ENCODE measurements around the gene MEGF8.

The MEGF8 gene

GRCh38 chr19:42422092-42422900 is 96.9 kb downstream of the MEGF8 start:
- DNase-seq, result no peak

DNA sequence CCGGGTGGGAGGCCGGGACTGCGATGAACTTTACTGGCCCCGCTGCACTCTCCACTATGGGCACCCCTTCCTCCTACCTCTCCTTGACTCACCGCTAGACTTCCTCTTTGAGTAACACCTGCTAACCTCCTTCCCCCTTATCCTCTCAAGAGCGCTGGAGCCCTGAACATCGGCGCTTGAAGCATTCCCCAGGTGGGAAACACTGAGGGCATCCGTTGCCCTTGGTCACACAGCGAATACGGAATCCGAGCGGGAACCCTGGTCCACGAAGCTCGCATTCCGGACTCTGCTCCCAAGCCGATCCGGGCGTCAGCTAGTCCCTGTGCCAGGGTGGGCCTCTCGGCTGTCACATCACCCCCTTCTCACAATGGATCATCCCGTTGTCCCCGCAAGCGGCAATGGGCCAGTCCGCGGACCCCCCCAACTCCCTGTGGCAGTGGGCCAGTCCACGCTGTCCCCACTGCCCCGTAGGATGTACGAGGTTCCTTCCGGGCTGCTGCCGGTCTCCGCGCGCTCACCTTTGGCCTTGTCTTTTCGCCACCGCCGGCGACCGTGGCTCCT is 97.5 kb downstream of the MEGF8 start:
- DNase-seq, result peak; percentile 53

- peak; percentile 87 for DNase-seq
These were observed 98.3 kb downstream of the MEGF8 start for GRCh38 chr19:42423462-42424344.

- DNase-seq, result no peak
These were observed 98.9 kb downstream of the MEGF8 start for GRCh38 chr19:42424345-42424707.

DNA sequence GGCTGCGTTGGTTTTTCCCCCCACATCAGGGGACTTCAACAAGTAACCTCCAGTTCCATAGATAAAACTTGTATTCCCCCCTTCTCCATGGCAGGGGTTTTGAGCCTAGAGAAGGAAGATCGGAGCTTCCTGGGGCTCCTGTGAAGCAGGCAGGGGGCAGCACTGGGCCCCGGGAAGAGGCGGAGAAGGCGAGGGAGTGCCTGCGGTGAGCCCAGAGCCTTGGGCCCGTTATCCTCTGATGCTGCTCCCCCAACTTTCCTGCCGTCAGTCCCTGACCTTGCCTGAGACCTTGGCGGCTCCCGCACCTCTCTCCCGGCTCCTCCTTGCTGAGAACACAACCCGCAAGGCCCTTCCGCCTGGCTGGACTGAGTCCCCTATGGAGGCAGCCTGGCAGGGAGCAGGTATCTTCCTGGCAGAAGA is 99.3 kb downstream of the MEGF8 start:
- DNase-seq, result no peak

- DNase-seq, result no peak
These were observed 101.2 kb downstream of the MEGF8 start for GRCh38 chr19:42426643-42427042.

DNA sequence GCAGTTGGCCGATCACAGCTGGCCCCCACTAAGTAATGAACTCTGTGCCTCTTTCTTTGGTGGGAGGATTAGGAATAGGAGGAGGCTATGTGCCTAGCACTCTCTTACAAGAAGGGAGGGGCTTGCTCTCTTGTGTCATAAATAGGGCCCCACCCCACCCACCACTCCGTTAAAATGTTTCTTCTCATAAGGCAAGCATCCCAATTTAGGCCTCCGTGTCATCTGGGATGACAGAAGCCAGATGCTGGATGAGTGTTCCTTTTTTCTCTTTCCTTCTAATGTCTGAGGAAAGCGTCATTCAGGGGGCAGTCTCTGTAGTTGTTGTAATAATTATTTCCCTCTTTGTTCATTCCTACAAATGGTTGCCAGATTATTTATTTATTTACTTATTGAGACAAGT is 101.9 kb downstream of the MEGF8 start, which contains the start of gene LIPE:
Gene LIPE (minus strand): TSS at position 76 of the 400 bp plus-strand sequence. CDS start 239 bp downstream, outside the sequence.
- DNase-seq, result no peak

All from T-helper 9 cell (primary cell).